CD4-positive, alpha-beta T cell treated with Interleukin-4 for 4 hours (primary cell): ENCODE measurements around the gene CRIM1.

Source experiments
- DNase-seq: peaks from one replicate; pipeline ENCODE4 v3.0.0-alpha.2; 2020

Gene CRIM1

DNA sequence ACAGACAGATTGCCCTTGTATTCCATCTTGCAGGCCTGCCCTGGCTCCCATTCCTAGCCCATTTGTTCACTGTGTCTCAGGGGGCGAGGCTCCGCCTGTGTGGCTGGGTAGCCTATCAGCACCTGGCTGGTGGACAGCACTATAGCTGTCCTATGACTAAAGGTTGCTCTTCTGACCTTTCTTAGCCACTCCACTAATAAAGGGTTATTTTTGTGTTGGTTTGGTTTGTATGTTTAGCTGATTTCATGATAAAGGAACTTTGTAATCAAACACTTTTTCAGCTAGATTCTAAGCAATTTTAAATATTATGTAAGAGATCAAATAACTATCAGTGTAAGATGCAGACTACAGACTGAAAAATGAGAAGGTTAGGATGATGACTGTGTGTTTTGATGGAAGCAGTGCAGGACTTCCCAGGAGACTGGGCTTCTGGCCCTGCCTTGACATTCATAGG, 72.2 kb downstream of the CRIM1 start:
- DNase-seq, result no peak

DNA sequence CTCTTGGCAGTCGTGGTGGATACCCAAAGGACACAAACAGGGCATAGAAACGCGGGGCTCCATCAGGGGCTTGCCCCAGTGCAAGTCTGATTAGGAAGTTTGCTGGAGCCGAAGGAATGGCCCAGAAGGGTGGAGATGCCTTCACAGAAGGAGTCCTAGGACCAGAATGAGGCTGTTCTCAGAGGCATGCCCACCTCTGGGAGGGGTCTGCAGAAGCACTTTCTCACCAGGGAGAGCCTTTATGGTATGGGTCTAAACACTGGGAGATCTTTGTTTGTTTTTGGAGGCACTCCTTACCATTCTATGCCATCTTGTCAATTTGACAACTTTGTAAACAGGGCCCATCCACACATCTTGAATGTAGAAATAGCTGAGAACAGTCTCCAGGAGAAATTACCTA, 75.0 kb downstream of the CRIM1 start:
- DNase-seq, result no peak

- no peak for DNase-seq
Measured at GRCh38 chr2:36432479-36432878, 76.9 kb downstream of the CRIM1 start.

DNA sequence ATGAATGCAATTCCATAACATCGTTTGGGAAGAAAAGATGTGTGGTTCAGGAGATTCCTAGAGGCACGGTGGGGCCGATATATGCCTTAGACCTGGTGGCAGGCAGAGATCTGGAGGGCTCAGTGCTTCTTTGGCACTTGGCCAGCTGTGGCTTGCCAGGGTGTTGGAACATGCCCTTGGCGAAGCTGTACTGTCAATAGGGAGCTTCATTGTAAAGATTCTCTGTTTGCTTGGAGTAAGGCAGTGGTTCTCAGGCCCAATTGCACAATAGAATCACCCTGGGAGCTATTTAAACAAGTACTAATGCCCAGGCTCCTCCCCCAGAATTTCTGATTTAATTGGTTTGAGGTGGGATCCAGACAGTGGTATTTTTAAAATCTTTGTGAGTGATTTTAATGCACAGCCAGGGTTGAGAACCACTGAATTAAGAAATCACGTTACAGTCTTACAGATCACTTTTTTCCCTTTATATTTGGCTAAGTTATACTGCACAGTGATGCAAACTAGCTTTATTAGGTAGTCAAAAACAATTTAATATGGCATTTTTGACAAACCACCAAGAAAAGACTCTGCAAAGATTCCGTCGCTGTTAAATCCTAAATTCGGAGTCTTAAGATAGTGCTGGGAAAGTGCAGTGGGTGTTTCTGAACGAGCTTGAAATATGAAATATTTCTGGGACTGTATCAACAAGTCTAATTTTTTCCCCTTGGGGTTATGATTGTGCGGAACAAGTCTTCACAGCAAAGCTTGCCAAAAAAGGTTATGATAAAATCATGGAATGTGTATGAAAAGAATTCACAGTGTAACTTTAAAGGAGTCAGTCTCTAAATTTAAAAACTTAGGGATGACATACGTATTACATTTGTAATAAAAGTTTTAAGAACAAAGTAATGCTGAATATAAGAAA, 78.0 kb downstream of the CRIM1 start:
- no peak for DNase-seq

GRCh38 chr2:36438449-36438977, 82.9 kb downstream of the CRIM1 start:
- no peak for DNase-seq

DNA sequence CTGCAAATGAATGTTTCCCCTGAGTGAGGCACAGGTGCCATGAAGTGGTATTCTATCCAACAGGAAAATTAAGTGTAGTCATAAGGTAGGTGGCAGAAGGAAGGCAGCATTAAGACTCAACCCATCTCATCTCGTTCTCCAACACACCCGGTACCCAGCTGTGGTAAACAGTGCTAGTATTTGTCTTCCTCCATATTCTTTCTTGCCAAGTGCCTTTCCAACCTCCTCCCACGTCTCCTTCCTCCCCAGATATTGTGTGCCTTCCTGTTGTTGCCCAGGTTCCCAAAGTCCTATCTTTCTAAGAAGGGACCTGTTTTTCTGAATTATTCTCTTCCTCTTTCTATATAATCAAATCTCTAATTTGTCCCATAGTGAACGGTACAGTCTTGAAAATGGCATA, 83.5 kb downstream of the CRIM1 start:
- no peak for DNase-seq

DNA sequence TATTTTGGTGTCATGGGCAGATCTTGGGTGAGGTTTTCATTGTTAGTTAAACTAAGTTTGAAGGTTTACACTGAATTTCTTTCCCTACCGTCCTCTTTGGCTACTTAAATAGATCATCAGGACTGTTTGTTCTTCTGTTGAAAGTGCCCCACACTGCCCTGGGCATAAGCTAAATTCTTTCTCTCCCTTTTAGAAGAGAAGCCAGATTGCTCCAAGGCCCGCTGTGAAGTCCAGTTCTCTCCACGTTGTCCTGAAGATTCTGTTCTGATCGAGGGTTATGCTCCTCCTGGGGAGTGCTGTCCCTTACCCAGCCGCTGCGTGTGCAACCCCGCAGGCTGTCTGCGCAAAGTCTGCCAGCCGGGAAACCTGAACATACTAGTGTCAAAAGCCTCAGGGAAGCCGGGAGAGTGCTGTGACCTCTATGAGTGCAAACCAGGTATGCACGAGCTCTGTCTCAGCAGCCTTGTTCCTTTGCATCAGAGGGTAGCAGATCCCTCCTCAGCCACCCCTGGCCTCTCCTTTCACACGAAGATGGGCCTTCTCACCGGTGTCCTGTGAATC, 85.6 kb downstream of the CRIM1 start:
- DNase-seq, result no peak

DNA sequence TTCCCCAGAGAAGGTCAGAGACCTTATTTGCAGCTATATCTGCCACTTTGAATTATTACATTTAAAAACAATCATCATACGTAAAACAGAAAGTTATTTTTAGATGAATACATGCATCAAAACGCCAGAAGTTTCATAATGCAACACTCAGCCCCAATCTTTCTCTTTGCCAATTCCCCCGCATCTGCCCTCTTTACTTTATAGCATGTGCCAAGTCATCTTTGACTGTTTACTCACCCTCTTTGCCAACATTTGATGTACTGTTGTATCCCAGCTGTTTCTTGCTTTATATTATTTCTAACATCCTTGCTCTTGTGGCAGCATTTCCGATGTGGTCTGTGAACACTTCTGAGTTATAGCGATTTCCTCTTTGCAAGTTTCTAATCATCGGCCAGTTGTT, 86.2 kb downstream of the CRIM1 start:
- DNase-seq, result no peak

GRCh38 chr2:36444216-36444936, 88.8 kb downstream of the CRIM1 start:
- no peak for DNase-seq

DNA sequence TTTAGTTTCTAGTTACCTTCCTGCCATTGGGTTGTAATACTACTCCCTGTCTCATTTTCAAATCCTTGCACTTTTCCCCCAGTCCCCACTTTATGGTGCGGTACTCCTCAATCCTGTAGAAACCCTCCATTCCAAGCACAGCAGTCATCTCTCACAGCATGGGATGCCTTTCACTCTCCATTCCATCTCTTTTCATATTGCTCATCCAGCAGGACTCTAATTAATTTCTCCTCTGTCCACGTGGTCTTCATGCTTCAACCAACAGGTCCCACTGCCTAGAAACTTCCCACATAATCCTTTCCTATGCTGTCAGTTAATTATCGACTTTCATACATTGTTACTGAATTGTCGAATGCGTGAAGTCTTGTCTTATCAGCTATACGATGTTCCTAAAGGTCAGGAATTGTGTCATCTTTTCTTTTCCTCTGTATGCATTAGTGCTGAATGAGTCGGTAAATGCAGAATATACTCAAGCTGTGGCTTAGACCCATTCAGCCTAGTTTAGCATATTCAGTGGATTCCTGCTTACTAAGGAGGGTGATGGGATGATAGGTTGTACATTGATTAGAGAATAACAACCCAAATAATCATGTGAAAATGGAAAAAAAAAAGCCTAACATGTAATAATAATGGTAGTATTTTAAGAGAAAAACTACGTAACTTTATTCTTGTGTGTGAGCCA, 89.7 kb downstream of the CRIM1 start:
- DNase-seq, result no peak

DNA sequence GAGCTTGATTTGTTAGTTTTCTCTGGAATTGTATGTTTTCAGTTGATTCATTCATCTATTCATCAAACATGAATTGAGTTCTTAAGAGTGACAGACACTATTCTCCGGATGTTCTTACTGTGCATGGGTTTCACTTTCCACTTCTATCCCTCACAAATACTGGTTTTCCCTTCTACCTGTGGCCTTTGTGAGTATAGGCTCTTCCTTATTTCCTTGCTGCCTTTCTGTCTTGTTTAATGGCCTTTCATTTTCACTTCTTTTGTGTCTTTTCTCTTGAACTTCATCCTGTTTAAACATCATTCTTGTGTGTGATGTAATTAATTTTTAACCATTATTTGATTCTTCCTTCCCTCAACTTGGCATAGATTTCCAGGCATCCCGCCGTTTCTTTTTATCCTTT, 90.7 kb downstream of the CRIM1 start:
- no peak for DNase-seq

DNA sequence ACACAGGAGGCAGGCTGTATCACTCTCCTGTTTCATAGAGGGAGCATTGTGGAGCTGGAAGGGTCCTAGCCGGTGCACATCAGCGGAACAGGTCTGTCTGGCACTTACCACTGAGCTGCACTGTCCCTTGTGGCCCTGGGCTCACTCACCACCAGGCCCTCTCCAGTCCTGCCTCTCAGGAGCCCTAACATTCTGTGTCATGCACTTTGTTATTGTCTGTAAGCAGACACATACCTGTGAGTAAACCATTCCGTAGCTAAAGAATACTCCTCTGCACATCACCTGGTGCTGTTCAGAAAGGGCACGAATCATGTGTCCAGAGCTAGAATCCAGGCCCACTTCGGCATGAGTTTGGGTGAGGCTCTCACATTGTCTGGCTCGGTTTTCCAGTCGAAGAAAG, 93.6 kb downstream of the CRIM1 start:
- no peak for DNase-seq

GRCh38 chr2:36449943-36450392, 94.4 kb downstream of the CRIM1 start:
- DNase-seq, result no peak

DNA sequence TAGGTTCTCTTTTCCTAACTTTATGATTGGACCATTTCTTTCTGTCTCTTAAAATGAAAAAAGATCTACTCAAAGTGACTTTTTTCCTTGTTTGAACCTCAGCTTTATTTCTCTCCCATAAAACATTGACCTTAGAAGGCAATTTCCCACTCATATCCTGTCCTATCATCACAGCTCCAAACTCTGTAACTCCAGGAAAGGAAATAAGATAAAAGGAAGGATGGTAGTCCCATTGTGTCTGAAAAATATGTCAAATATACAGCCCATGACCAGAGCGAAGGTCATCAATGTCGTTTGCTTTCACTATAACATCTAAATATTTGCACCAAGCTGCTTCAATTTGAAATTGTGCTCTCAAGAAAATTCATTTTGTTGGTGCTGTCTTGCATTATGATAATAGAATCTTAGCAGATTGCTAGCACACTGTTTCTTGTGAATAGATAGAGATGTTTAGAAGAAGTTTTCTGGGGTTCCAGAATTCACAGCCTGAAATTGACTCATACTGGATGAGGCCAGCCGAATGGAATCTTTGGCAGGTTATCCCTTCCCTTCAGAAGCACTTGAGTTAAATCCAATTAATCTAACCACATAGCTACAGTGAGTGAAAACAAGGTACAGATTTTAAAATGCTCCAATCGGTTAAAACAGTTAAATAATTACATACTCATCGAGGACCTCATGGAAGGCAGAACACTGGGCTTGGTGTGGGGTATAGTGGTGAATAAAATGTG, 95.1 kb downstream of the CRIM1 start:
- DNase-seq, result no peak

GRCh38 chr2:36451512-36451911, 95.9 kb downstream of the CRIM1 start:
- no peak for DNase-seq

GRCh38 chr2:36452260-36452659, 96.7 kb downstream of the CRIM1 start:
- no peak for DNase-seq

- no peak for DNase-seq
Measured at GRCh38 chr2:36453652-36454051, 98.1 kb downstream of the CRIM1 start.

- DNase-seq, result no peak
Measured at GRCh38 chr2:36455011-36455410, 99.4 kb downstream of the CRIM1 start.

GRCh38 chr2:36455788-36456187, 100.2 kb downstream of the CRIM1 start:
- no peak for DNase-seq

DNA sequence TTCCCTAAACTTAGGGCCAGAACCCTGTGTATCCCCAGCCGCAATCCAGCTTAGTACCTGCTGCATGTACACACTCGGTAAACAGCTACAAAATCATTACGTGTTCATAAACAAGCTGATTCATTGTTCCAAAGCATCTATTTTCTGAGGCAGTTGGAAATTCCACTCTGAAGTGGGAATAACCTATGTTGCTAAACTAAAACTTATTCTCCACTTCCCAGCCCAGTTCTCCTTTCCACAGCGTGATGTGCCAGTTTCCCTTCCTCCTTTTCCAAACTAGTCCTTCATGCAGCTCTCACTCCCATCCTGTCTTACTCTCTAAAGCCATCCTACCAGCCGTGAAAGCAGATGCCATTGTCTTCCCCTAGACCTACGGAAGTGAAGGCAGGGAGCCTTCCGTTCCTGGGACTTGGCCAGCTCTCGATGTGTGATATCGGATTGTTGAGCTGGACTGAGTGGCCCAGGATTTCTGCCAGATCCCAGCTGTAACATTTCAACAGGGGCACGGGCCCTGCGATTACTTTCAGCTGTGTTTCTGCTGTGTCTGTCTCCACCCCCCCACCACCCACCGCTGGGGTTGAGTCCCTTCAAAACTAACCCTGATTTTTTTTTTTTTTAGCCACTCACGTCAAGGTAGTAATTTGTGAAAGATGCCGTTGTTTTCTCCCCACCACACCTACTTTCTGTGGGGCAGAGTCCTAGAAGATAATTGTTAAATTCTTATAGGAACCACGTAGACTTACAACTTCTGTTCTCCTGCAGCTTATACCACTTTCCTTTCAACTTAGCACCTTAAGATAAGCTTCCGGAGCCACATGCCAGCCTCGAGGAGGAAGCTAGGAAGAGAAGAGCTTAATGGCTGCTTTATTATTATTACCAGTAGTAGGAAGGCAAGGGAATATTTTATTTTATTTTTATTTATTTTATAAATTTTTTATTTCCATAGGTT, 100.9 kb downstream of the CRIM1 start:
- no peak for DNase-seq

DNA sequence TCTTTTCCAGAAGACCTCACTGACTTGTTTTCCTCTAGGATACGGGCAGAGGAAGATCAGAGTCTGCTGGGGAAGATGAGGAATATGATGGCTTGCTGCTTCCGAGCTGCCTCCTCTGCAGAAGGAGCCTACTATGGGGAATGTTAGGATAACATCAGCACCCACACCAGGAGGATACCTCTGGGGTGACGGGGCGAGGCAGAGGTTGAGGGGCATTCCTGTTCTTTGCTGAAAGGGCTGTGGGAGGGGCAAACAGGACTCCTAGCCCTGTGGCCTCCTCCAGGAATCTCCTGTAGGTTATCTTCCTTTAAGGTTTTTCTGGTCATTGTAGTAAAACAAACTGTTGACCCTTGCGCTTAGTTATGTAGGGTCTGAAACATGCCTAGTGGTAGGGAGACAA, 102.5 kb downstream of the CRIM1 start:
- DNase-seq, result no peak
